ENCODE data around the gene CIRBP. TPM values are rescaled to one million over a fixed set of nuclear protein-coding genes. Genes with fewer than 3 reads are reported as not detected.

CIRBP gene
- total RNA-seq, 1 experiment from 2014 or later = 318 TPM

DNA sequence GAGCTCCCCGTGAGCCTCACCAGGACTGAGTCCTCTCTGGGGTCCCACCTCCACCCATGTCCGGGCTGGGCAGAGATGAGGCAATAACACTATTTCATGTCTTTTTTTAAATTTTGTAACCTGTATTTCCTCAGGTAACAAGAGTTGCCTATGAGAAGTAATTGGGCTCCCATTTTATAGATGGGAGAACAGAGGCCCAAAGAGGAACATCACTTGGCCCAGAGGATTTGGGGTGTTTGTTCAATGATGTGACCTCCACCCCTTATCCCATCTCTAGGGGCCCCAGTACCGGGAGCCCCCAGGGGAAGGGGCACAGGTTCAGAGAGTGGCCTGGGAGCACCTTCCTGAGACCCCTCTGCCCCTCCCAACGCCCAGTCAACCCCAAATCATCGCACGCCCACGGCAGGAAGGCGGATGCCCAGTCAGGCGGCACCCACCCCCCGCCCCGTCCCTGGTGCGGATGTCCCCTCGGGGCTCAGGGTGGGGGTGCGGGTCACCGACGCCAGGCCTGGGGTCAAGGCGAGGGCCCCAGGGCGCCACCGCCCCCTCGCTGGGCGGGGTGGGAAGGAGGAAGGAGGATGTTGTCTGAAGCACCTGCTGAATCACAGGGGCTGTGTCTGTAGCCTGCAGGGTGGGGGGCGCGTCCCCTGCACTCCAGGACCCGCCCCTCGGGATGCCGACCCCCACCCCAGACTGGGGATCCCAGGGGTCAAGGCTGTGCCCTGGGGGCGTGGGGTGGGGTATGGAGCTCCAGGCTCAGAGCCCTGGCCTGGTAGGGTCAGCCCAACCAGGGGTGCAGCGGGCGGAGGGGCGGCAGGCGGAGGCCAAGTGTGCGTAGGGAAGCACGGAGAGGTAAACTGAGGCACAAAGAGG is 9.0 kb upstream of the CIRBP start:
- Histone ChIP-seq H3K9me3 (replicated peaks) (no peaks in the 10 kb centered on the region), H3K27ac (peak overlapping the region; percentile 80), H3K4me3 (peak overlapping the region; percentile 47), H3K27me3 (replicated peaks) (no peaks in the 10 kb centered on the region), H3K36me3 (peaks cover 44% of the 10 kb centered on the region), H3K4me1 (replicated peaks) (peaks cover 78% of the 10 kb centered on the region)
- no peak for DNase-seq (ENCODE audit: low read depth in 1 of 2, low spot score in 2 of 2)

DNA sequence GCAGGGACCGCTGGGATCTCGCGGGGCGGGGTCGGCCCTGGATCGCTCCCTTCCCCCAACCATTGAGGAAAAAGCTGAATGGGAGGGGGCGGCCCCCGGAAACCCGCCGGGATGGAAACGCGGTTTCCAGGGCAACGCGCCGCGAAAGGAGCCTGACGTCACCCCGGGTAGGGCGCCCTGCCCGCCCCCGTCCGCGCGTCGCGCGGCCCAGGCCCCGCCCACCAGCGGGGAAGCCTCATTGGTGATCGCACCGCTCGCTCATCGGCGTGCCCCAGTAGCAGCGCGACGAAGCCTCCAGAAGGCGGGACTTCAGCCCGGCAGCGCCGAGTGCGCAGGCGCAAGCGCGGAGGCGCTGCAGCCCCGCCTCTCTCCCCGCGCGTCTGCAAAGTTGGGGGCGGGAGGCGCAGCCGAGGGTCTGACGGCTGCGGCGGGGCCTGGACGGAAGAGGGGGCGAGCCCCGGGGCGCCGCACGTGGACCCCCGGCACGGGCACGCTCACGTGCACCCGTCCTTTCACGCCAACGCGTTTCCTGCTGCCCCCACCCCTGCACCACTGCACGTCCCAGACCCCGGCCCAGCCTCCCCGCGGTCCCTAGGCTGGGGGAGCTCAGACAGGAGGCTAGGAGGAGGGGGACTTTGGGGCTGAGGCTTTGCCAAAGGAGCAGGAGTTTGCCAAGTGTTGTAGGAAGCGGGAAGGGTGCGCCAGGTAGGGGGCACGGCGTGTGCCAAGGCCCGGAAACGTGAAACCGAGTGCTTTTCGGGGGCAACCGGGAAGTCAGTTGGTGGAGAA is 8.2 kb upstream of the CIRBP start:
- H3K36me3 ChIP-seq = peaks cover 35% of the 10 kb centered on the region
- peak overlapping the region; percentile 47 for H3K4me3 ChIP-seq
- H3K9me3 ChIP-seq (replicated peaks) = no peaks in the 10 kb centered on the region
- peak; percentile 93 to 97 for DNase-seq (ENCODE audit: low read depth in 1 of 2, low spot score in 2 of 2)
- H3K27ac ChIP-seq = peak overlapping the region; percentile 80
- peaks cover 76% of the 10 kb centered on the region for H3K4me1 ChIP-seq (replicated peaks)
- H3K27me3 ChIP-seq (replicated peaks) = no peaks in the 10 kb centered on the region

DNA sequence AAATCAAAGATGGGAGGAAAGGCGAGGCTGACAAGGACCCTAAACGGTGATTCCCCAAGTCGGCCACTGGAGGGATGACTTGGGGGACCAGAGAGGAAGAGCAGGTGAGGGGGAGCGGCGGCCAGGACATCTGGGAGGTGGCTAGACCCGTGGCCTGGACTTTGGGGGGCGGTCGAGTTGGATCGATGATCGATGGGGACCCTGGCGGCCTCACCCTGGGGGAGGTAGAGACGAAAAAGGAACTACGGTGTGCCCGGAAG is 7.7 kb upstream of the CIRBP start:
- Histone ChIP-seq H3K4me1 (replicated peaks) (peaks cover 80% of the 10 kb centered on the region), H3K36me3 (peaks cover 30% of the 10 kb centered on the region), H3K9me3 (replicated peaks) (no peaks in the 10 kb centered on the region), H3K27ac (peak overlapping the region; percentile 68), H3K27me3 (replicated peaks) (no peaks in the 10 kb centered on the region), H3K4me3 (peak overlapping the region; percentile 47)
- no peak for DNase-seq (ENCODE audit: low read depth in 1 of 2, low spot score in 2 of 2)

DNA sequence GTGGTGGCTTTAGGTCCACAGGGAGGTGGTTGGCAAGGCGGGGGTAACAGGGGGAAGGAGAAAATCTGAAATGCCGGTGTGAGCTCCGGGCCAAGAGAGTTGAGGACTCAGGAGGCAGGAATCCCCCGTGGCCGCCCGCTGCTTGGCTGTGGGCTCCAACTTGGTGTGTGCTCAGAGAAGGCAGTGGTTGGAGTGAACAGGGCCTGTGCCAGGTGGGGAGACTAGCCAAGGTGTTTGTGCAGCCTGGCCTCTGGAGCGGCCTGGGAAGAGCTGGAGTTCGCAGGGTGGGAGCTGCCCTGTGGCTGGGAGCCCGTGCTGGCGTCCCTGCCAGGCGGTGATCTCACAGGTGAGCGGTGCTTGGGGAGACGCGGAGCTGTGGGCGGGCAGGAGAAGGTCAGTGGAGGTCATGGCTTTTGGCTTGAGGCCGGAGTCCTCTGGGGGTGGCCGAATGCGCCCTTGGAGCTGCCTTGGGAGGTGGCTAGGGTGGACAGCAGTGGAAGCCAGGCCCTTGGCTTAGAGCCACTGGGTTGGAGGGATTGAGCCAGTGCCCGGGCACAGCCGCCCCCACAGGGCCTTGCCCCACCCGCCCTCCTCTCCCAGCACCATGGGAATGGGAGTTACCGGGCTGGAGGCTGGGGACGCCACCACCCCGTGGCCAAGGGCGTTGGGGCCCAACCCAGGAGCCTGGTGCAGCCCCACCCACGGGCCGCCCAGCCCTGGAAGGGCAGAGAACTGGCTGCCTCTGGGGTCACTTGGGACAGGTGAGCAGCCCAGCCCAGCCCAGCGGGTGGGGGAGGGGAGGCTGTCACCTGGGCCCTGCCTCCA is 7.1 kb upstream of the CIRBP start:
- no peaks in the 10 kb centered on the region for H3K27me3 ChIP-seq (replicated peaks)
- H3K4me1 ChIP-seq (replicated peaks) = peaks cover 80% of the 10 kb centered on the region
- DNase-seq (ENCODE audit: low read depth in 1 of 2, low spot score in 2 of 2) = no peak
- H3K4me3 ChIP-seq = peak overlapping the region; percentile 47; the same call in 1 of the 2 replicates
- no peaks in the 10 kb centered on the region for H3K9me3 ChIP-seq (replicated peaks)
- H3K36me3 ChIP-seq = peaks cover 25% of the 10 kb centered on the region
- no peak overlapping the region for H3K27ac ChIP-seq

DNA sequence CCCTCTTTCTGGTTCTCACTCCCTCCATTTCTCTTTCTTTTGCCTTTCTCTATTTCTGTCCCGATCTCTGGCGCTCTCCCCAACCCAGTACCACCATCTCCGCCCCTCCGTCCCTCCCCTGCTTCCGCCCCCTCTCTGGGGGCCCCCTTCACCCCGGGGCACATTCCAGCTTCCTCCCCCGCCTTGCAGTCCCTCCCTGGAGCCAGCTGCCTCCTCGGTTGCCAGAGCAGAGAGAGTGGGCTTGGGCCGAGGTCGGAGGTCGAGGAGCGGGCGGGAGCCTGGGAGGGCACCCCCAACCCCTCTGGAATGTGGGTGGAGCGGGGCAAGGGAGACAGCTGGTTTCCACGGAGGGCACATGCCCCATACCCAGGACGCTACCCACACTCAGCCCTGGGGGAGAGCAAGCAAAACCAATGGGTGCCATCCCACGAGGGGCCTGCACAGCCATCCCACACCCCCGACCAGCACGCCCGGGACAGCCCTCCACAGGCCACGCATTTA is 6.5 kb upstream of the CIRBP start:
- Histone ChIP-seq H3K9me3 (replicated peaks) (no peaks in the 10 kb centered on the region), H3K27ac (no peak overlapping the region), H3K4me1 (replicated peaks) (peaks cover 82% of the 10 kb centered on the region), H3K4me3 (no peak overlapping the region), H3K36me3 (peaks cover 18% of the 10 kb centered on the region), H3K27me3 (replicated peaks) (no peaks in the 10 kb centered on the region)
- DNase-seq (ENCODE audit: low read depth in 1 of 2, low spot score in 2 of 2) = no peak

DNA sequence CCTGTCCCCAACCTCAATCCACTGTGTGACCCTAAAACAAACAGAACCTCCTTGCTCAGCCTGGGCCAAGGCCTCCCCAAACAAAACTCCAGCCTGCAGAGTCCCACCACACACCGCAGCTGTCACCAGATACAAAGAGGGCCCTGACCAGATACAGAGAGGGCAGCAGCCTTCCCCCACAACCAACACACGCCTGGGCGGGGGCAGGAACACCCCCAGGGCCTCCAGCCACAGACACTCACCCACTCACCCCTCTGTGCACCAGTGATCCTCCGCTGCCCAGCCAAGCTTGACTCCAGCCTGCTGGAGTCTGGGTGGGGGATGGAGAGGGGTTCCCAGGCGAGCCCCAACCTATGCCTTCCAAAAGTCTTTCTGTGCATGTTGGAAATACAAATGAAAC is 5.9 kb upstream of the CIRBP start:
- Histone ChIP-seq H3K9me3 (replicated peaks) (no peaks in the 10 kb centered on the region), H3K36me3 (peaks cover 13% of the 10 kb centered on the region), H3K27ac (no peak overlapping the region), H3K4me1 (replicated peaks) (peaks cover 80% of the 10 kb centered on the region), H3K27me3 (replicated peaks) (no peaks in the 10 kb centered on the region), H3K4me3 (no peak overlapping the region)
- no peak for DNase-seq (ENCODE audit: low read depth in 1 of 2, low spot score in 2 of 2)

DNA sequence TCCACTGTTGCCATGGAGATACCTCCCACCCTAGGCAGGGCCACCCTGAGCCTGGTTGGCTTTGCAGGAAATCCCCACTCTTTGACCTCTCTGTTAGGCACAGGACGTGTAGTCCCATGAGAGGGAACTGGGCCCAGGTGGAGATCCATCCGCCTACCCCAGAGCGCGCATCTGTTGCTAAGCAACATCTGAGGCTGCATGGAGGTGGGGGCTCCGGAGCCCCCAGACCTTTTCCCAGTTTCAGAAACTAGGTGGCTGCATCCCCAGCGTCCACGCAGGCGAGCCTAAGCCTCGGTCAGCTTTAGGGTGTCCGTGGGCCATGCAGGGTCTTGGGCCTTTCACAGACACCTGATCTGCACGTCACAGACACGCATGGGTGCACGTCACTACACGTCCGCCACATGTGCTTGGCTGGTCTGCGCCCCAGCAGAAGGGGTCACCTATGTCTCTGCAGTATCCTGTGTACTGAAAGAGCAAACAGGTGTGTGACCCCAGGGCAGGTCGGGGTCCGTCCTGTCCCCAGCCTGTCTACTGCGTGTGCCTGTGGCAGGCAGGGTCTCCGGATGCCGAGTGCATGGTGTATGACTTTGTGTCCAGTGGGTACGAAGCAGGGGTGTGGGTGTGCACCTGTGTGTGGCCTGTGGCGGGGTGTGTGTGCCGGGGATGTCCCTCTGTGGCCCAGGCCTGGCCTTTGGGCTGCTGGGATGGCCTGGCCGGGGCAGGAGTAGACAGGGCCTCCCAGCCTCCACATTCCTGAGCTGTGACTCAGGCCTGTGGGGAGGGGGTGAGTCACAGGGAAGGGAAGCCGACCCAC is 4.1 kb upstream of the CIRBP start:
- H3K27me3 ChIP-seq (replicated peaks) = no peaks in the 10 kb centered on the region
- peaks cover 77% of the 10 kb centered on the region for H3K4me1 ChIP-seq (replicated peaks)
- no peak overlapping the region; the same call in 1 of the 2 replicates for H3K4me3 ChIP-seq
- H3K36me3 ChIP-seq = peaks cover 9% of the 10 kb centered on the region
- H3K27ac ChIP-seq = peak overlapping the region; percentile 50
- no peaks in the 10 kb centered on the region for H3K9me3 ChIP-seq (replicated peaks)
- DNase-seq (ENCODE audit: low read depth in 1 of 2, low spot score in 2 of 2) = peak; percentile 97

DNA sequence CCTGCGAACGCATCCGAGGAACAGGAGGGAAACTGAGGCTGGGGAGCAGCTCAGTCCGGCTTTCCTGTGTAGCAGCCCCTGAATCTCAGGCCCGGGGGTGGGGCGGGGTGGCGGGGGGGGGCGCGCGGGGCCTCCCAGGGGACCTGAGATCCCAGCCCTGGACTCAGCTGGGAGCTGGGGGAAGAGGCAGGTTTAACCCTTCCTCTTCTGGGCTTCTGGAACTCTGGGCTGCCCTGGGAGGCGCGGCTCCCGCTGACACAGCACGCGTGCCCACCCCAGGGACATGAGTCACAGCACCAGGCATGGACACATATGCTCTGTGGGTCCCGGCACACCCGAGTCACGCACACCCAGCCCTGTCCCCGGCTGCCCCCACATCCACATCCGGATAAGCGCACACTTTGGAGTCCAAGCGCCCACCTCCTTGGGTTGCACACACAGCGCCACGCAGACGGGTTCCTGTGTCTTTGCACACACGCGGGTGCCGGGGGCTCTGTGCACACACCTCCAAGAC is 3.5 kb upstream of the CIRBP start:
- peak overlapping the region; percentile 46 for H3K4me3 ChIP-seq
- peak overlapping the region; percentile 74 for H3K27ac ChIP-seq
- peaks cover 77% of the 10 kb centered on the region for H3K4me1 ChIP-seq (replicated peaks)
- H3K9me3 ChIP-seq (replicated peaks) = no peaks in the 10 kb centered on the region
- no peaks in the 10 kb centered on the region for H3K27me3 ChIP-seq (replicated peaks)
- peaks cover 15% of the 10 kb centered on the region for H3K36me3 ChIP-seq
- peak in 1 of 2 experiments; percentile 98 for DNase-seq (ENCODE audit: low read depth in 1 of 2, low spot score in 2 of 2)

DNA sequence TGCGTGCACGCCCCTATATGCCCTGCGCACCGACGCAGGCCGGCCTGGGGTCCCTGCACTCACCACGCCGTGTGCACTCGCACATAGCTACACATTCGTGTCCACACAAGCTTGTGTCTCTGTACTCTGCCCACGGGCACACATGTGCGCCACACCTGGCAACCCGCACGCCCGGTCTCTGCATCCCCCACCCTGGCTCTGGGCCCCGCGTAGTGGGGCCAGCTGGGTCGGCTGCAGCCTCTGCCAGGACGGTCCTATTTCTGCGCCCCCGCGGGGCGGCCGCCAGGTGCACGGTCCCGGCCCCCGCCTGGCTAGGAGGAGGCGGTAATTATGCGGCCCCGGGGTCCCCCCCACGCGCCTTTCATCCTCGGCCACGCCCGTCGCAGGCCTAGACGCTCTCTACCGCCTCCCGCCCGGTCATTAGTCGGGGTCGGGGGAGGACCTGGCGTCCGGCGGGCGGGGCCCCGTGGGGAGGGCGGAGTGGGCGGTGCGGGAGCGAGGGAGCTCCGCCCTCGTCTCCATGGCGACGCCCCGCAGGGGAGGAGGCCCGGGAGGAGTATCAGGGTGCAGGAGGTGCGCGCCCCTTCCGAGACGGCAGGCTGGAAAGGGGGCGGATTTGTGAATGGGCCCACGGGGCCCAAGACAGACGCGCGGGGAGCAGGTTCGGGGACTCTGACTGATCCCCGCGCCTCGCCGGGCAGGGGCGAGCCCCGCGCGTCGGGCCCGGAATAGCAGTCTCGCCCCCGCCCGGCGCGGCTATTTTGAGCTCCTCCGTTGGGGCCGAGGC is 2.8 kb upstream of the CIRBP start:
- peak overlapping the region; percentile 74 for H3K27ac ChIP-seq
- H3K27me3 ChIP-seq (replicated peaks) = no peaks in the 10 kb centered on the region
- H3K4me1 ChIP-seq (replicated peaks) = peaks cover 77% of the 10 kb centered on the region
- peaks cover 22% of the 10 kb centered on the region for H3K36me3 ChIP-seq
- H3K4me3 ChIP-seq = peak overlapping the region; percentile 46
- no peaks in the 10 kb centered on the region for H3K9me3 ChIP-seq (replicated peaks)
- DNase-seq (ENCODE audit: low read depth in 1 of 2, low spot score in 2 of 2) = peak; percentile 93 to 98

DNA sequence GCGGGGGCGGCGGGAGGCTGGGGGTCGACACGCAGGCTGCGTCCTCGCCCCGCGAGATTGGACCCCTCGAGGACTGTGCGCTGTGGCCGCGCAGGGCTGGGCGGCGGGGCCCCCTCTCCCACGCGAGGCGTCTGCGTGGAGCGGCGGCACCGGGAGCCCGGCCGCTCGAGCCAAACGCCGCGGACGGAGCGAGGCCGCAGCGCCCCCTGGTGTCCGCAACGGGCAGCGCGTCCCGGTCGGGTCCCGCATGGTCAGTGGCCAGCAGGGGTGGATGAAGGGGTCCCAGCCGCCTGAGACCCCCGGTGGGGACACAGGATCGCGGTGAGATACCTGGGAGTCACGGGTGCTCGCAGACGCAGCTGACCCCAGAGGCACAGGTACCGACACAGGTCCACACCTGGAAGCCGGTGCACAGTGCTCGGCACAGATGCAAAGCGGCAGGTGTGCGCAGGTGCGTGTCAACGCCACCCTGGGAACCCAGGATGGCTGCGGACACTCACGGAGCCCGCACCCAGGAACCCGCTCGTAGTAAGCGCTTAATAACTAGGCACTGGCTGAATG is 2.1 kb upstream of the CIRBP start:
- Histone ChIP-seq H3K4me3 (peak overlapping the region; percentile 46), H3K9me3 (replicated peaks) (no peaks in the 10 kb centered on the region), H3K27me3 (replicated peaks) (no peaks in the 10 kb centered on the region), H3K4me1 (replicated peaks) (peaks cover 70% of the 10 kb centered on the region), H3K36me3 (peaks cover 28% of the 10 kb centered on the region), H3K27ac (peak overlapping the region; percentile 74; the same call in 1 of the 2 replicates)
- no peak for DNase-seq (ENCODE audit: low read depth in 1 of 2, low spot score in 2 of 2)

DNA sequence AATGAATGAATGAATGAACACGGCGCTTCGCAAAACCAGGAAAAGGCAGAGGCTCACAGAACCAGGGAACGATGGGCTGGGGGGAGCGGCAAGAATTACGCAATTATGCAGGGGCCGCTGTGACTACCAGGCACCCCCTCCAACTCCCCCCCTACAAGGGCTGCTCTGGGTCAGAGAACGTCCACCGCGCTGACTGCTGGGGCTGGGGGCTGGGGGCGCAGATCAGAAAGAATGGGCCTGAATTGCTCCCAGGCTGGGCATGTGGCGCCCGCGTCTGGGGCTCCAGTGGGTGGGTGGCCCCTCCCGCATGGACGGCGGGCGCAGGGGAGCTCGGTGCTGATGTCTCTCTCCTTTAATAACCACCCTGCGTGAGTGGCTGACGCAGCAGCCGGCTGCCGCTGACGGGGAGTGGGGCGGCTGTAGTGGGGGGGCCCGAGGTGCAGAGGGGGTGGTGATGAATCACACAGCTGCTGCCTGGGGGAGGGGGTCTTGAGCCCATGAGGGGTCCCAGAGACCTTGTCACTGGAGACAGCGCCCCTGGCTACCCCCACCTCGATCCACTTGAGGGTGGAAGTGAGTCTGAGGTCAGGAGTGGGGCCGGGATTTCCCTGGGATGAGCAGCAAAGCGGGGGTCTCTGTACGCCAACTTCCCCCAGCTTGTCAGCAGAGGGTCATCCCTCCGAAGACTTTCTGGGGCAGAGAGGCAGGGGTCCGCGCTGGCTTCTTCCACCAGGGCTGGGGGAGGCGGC is 1.5 kb upstream of the CIRBP start:
- Histone ChIP-seq H3K36me3 (peaks cover 35% of the 10 kb centered on the region), H3K4me3 (no peak overlapping the region), H3K27me3 (replicated peaks) (no peaks in the 10 kb centered on the region), H3K27ac (no peak overlapping the region), H3K4me1 (replicated peaks) (peaks cover 64% of the 10 kb centered on the region), H3K9me3 (replicated peaks) (no peaks in the 10 kb centered on the region)
- DNase-seq (ENCODE audit: low read depth in 1 of 2, low spot score in 2 of 2) = no peak
